ENCODE results near the gene TPRN. TPM values are rescaled to one million over a fixed set of nuclear protein-coding genes. Genes with fewer than 3 reads are reported as not detected.

TPRN gene
- total RNA-seq, 1 donor from 2014 or later: 19.7 TPM

GRCh38 chr9:137180491-137180890 lies 20.1 kb downstream of the TPRN start:
- Mint-ChIP-seq H3K4me1 (ENCODE audit: low read depth) (no peaks in the 10 kb centered on the region), H3K27me3 (ENCODE audit: low read depth) (no peaks in the 10 kb centered on the region), H3K36me3 (ENCODE audit: low read depth) (peaks cover 19% of the 10 kb centered on the region), H3K4me3 (ENCODE audit: unreplicated experiment) (no peak overlapping the region), H3K27ac (ENCODE audit: unreplicated experiment) (no peak overlapping the region), H3K9me3 (ENCODE audit: low read depth) (no peaks in the 10 kb centered on the region)
- TF ChIP-seq, protein P1, sequence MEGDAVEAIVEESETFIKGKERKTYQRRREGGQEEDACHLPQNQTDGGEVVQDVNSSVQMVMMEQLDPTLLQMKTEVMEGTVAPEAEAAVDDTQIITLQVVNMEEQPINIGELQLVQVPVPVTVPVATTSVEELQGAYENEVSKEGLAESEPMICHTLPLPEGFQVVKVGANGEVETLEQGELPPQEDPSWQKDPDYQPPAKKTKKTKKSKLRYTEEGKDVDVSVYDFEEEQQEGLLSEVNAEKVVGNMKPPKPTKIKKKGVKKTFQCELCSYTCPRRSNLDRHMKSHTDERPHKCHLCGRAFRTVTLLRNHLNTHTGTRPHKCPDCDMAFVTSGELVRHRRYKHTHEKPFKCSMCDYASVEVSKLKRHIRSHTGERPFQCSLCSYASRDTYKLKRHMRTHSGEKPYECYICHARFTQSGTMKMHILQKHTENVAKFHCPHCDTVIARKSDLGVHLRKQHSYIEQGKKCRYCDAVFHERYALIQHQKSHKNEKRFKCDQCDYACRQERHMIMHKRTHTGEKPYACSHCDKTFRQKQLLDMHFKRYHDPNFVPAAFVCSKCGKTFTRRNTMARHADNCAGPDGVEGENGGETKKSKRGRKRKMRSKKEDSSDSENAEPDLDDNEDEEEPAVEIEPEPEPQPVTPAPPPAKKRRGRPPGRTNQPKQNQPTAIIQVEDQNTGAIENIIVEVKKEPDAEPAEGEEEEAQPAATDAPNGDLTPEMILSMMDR (IDR thresholded peaks at IDR 0.05): no peak
- no peak for DNase-seq (ENCODE audit: low spot score)

DNA sequence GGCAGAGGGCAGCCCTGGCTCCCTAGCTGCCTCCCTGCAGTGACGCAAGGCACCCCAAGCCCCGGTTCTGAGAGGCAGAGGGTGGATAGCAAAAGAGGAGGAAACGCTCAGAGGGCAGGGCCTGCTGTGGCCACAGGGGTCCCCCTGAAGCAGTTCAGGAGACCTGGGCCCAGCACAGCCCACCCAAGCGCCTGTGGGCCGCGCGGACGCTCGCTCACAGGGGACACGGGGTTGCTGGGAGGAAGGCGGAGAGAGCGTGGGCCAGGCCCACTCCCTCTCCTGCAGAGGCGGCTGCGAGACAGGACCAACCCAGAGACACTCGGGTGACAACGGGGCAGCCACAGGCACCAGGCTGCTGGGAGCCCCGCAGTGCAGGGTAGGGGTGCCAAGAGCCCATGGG lies 20.8 kb downstream of the TPRN start:
- Mint-ChIP-seq H3K9me3 (ENCODE audit: low read depth) (no peaks in the 10 kb centered on the region), H3K4me3 (ENCODE audit: unreplicated experiment) (no peak overlapping the region), H3K27ac (ENCODE audit: unreplicated experiment) (no peak overlapping the region), H3K4me1 (ENCODE audit: low read depth) (no peaks in the 10 kb centered on the region), H3K36me3 (ENCODE audit: low read depth) (peaks cover 18% of the 10 kb centered on the region), H3K27me3 (ENCODE audit: low read depth) (no peaks in the 10 kb centered on the region)
- DNase-seq (ENCODE audit: low spot score): no peak
- TF ChIP-seq, protein P1 (IDR thresholded peaks at IDR 0.05): no peak

DNA sequence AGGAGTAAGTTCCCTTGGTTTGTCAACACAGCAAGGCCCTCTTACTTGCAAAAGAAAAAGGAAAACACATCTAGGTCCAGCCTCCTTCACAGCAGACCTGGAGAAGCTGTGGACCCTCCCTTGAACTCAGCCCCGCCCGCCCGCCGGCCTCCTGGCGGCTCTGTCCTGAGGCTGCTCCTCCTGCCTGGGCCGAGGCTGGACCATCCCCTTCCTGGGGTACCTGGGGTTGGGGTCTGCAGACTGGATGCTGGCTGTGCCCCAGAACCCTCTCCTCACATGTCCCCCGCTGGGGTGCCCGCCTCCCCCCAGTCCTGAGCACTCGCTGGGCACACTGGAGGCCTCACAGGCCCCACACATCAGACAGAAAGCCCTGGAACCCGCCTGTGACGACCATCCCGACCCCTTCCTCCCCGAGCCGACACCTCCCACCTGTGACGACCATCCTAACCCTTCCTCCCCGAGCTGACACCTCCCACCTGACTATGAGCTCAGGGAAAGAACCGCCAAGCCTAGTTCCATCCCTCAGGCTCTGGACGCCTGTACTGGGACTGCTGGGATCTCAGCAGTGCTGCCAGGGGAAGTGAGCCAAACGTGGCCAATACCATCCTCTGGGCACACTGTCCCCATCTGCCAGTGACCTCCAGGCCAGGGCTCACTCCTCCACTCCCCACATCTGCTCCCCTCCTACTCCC lies 21.5 kb downstream of the TPRN start:
- TF ChIP-seq, protein P1 (IDR thresholded peaks at IDR 0.05): no peak
- H3K36me3 Mint-ChIP-seq (ENCODE audit: low read depth): peaks cover 14% of the 10 kb centered on the region
- no peak overlapping the region for H3K27ac Mint-ChIP-seq (ENCODE audit: unreplicated experiment)

GRCh38 chr9:137178201-137178938 lies 22.2 kb downstream of the TPRN start:
- TF ChIP-seq, protein P1 (IDR thresholded peaks at IDR 0.05): no peak
- DNase-seq (ENCODE audit: low spot score): no peak
- Mint-ChIP-seq H3K27ac (ENCODE audit: unreplicated experiment) (no peak overlapping the region), H3K36me3 (ENCODE audit: low read depth) (peaks cover 14% of the 10 kb centered on the region), H3K4me1 (ENCODE audit: low read depth) (no peaks in the 10 kb centered on the region), H3K9me3 (ENCODE audit: low read depth) (no peaks in the 10 kb centered on the region), H3K27me3 (ENCODE audit: low read depth) (no peaks in the 10 kb centered on the region), H3K4me3 (ENCODE audit: unreplicated experiment) (no peak overlapping the region)

More for the DNA sequence above, 21.5 kb downstream of the TPRN start:
- Mint-ChIP-seq H3K4me3 (ENCODE audit: unreplicated experiment) (no peak overlapping the region), H3K9me3 (ENCODE audit: low read depth) (no peaks in the 10 kb centered on the region), H3K4me1 (ENCODE audit: low read depth) (no peaks in the 10 kb centered on the region), H3K27me3 (ENCODE audit: low read depth) (no peaks in the 10 kb centered on the region)
- no peak for DNase-seq (ENCODE audit: low spot score)

DNA sequence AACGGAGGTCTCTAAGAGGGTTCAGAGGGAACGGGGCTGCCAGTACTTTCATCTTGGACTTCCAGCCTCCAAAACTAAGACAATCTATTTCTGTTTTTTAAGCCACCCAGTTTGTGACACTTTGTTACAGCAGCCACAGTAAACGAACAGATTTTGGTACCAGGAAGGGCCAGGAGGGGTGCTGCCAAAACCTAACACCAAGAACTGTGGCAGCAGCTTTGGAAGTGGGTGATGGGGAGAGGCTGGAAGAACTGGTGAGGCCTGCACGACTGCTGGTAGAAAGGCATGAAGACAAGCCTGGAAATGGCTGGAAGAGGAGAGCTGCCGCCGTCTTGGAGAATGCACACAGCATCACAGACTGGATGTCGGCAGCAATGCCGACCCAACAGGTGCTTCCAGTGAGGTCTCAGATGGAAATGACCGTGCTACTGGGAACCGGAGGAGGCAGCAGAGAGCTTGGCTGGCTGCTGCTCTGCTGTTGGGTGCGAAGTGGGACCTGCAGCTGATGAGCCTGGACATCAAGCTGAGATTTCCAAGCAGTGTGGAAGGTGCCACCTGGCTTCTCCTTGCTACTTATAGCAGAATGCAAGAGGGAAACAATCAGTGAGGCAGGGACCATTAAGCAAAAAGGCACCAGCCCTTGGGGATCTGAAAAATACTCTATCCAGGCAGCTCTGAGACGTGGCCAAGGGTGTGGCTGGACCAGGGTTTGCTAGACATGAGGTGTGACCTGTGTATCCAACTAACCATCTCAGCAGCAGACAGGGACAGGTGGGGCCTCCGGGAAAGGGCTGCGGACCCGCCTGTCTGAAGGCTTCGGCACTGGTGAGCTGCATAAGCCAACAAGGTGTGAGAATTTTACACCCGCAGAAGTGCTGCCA lies 24.0 kb downstream of the TPRN start:
- H3K4me3 Mint-ChIP-seq (ENCODE audit: unreplicated experiment): no peak overlapping the region
- no peaks in the 10 kb centered on the region for H3K27me3 Mint-ChIP-seq (ENCODE audit: low read depth)
- peaks cover 11% of the 10 kb centered on the region for H3K36me3 Mint-ChIP-seq (ENCODE audit: low read depth)
- no peak for DNase-seq (ENCODE audit: low spot score)
- H3K27ac Mint-ChIP-seq (ENCODE audit: unreplicated experiment): no peak overlapping the region
- TF ChIP-seq, protein P1 (IDR thresholded peaks at IDR 0.05): peak; percentile 72
- H3K4me1 Mint-ChIP-seq (ENCODE audit: low read depth): no peaks in the 10 kb centered on the region
- no peaks in the 10 kb centered on the region for H3K9me3 Mint-ChIP-seq (ENCODE audit: low read depth)
